Measurements from ENCODE around the gene DPP4. TPM values are rescaled to one million over a fixed set of nuclear protein-coding genes. Genes with fewer than 3 reads are reported as not detected.

Gene DPP4
- total and polyA plus RNA-seq, 2 experiments from 2014 or later, result 149 to 218 TPM

- no peaks in the 10 kb centered on the region for H3K9me2 ChIP-seq (replicated peaks; ENCODE audit: insufficient read depth)
- DNase-seq (ENCODE audit: low spot score), result no peak
- no peaks in the 10 kb centered on the region for H3K27me3 ChIP-seq
- WGBS (ENCODE audit: low lambda C conversion rate, missing lambda C conversion rate), result 43% methylated on average over 4 of the region's 4 CpGs
- H2AFZ ChIP-seq, result no peak overlapping the region
- peak overlapping the region; percentile 7 for H3K4me3 ChIP-seq
- H3K36me3 ChIP-seq (replicated peaks; ENCODE audit: insufficient read depth, low read depth), result no peaks in the 10 kb centered on the region
- no peak for TF ChIP-seq EZH2phosphoT487 (IDR thresholded peaks at IDR 0.05; ENCODE audit: low read depth, severe bottlenecking, unreplicated experiment)
- no peak for TF ChIP-seq EZH2 (IDR thresholded peaks at IDR 0.05; ENCODE audit: borderline replicate concordance)
- TF ChIP-seq, protein P1, sequence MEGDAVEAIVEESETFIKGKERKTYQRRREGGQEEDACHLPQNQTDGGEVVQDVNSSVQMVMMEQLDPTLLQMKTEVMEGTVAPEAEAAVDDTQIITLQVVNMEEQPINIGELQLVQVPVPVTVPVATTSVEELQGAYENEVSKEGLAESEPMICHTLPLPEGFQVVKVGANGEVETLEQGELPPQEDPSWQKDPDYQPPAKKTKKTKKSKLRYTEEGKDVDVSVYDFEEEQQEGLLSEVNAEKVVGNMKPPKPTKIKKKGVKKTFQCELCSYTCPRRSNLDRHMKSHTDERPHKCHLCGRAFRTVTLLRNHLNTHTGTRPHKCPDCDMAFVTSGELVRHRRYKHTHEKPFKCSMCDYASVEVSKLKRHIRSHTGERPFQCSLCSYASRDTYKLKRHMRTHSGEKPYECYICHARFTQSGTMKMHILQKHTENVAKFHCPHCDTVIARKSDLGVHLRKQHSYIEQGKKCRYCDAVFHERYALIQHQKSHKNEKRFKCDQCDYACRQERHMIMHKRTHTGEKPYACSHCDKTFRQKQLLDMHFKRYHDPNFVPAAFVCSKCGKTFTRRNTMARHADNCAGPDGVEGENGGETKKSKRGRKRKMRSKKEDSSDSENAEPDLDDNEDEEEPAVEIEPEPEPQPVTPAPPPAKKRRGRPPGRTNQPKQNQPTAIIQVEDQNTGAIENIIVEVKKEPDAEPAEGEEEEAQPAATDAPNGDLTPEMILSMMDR (IDR thresholded peaks at IDR 0.05; ENCODE audit: poor library complexity), result no peak
- H3K4me1 ChIP-seq (ENCODE audit: insufficient read depth), result peaks cover 65% of the 10 kb centered on the region
- H3K9me3 ChIP-seq (ENCODE audit: low read depth), result no peaks in the 10 kb centered on the region
- H3K79me2 ChIP-seq, result peaks cover 66% of the 10 kb centered on the region
- peak overlapping the region; percentile 91 for H3K4me2 ChIP-seq
- H3K27ac ChIP-seq, result peak overlapping the region; percentile 85
- H4K20me1 ChIP-seq (ENCODE audit: insufficient read depth, poor library complexity, severe bottlenecking), result no peaks in the 10 kb centered on the region
Measured at GRCh38 chr2:162069267-162069903, 4.6 kb downstream of the DPP4 start.

- H3K9me3 ChIP-seq (ENCODE audit: low read depth), result no peaks in the 10 kb centered on the region
- H3K36me3 ChIP-seq (replicated peaks; ENCODE audit: insufficient read depth, low read depth), result no peaks in the 10 kb centered on the region
- TF ChIP-seq, protein P1 (IDR thresholded peaks at IDR 0.05; ENCODE audit: poor library complexity), result no peak
- TF ChIP-seq EZH2 (IDR thresholded peaks at IDR 0.05; ENCODE audit: borderline replicate concordance) (no peak), EZH2phosphoT487 (IDR thresholded peaks at IDR 0.05; ENCODE audit: low read depth, severe bottlenecking, unreplicated experiment) (no peak)
- 87% methylated on average over 1 of the region's 1 CpG for WGBS (ENCODE audit: low lambda C conversion rate, missing lambda C conversion rate)
- H3K4me1 ChIP-seq (ENCODE audit: insufficient read depth), result peaks cover 59% of the 10 kb centered on the region
- H2AFZ ChIP-seq, result no peak overlapping the region
- H3K4me3 ChIP-seq, result no peak overlapping the region
- H3K27me3 ChIP-seq, result no peaks in the 10 kb centered on the region
- H3K9me2 ChIP-seq (replicated peaks; ENCODE audit: insufficient read depth), result no peaks in the 10 kb centered on the region
- peak overlapping the region; percentile 91 for H3K4me2 ChIP-seq
- DNase-seq (ENCODE audit: low spot score), result no peak
- peak overlapping the region; percentile 85 for H3K27ac ChIP-seq
- peaks cover 72% of the 10 kb centered on the region for H3K79me2 ChIP-seq
- no peaks in the 10 kb centered on the region for H4K20me1 ChIP-seq (ENCODE audit: insufficient read depth, poor library complexity, severe bottlenecking)
Measured at GRCh38 chr2:162067596-162067995, 6.4 kb downstream of the DPP4 start.

DNA sequence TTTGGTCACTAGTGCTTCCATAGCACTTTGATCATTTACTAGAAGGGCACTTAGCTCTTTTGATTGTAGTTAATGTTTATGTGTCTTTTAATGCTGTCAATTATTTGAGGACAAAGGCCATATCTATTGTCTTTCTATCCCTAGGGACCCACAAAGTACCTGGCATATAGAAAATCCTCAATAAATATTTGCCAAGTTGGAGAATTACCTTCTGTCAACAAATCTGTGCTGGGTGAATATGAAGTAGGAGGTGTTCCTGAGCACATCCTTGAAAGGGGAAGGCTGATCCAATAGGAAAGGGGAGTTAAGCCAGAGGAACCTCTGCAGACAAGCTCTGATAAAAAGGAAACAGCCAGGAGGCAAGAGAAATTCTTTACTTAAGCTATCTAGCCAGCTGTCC lies 8.2 kb downstream of the DPP4 start:
- Histone ChIP-seq H4K20me1 (ENCODE audit: insufficient read depth, poor library complexity, severe bottlenecking) (no peaks in the 10 kb centered on the region), H3K4me3 (no peak overlapping the region), H3K36me3 (replicated peaks; ENCODE audit: insufficient read depth, low read depth) (no peaks in the 10 kb centered on the region), H2AFZ (no peak overlapping the region), H3K4me2 (no peak overlapping the region), H3K4me1 (ENCODE audit: insufficient read depth) (peaks cover 44% of the 10 kb centered on the region), H3K79me2 (peaks cover 81% of the 10 kb centered on the region), H3K9me2 (replicated peaks; ENCODE audit: insufficient read depth) (no peaks in the 10 kb centered on the region), H3K27me3 (no peaks in the 10 kb centered on the region), H3K9me3 (ENCODE audit: low read depth) (no peaks in the 10 kb centered on the region), H3K27ac (peak overlapping the region; percentile 15)
- DNase-seq (ENCODE audit: low spot score), result no peak
- TF ChIP-seq EZH2 (IDR thresholded peaks at IDR 0.05; ENCODE audit: borderline replicate concordance) (no peak), EZH2phosphoT487 (IDR thresholded peaks at IDR 0.05; ENCODE audit: low read depth, severe bottlenecking, unreplicated experiment) (no peak)
- TF ChIP-seq, protein P1 (IDR thresholded peaks at IDR 0.05; ENCODE audit: poor library complexity), result no peak
